HG02798 (cell line): ENCODE data around the gene RCVRN.

Experiments
- ATAC-seq: cut with Tn5 transposase; IDR thresholded peaks from one replicate; pipeline ENCODE4 v1.9.1; 2021; ENCODE audit warnings: mild to moderate bottlenecking; ENCODE audit not compliant: unreplicated experiment, poor library complexity

The RCVRN gene

GRCh38 chr17:9900044-9900594 lies 5.0 kb downstream of the RCVRN start:
- no peak for ATAC-seq

- ATAC-seq: no peak
Observed at GRCh38 chr17:9899280-9900043, 5.6 kb downstream of the RCVRN start.

- no peak for ATAC-seq
Observed at GRCh38 chr17:9898812-9899211, 6.3 kb downstream of the RCVRN start.

GRCh38 chr17:9897372-9897968 lies 7.6 kb downstream of the RCVRN start:
- no peak for ATAC-seq

- no peak for ATAC-seq
Observed at GRCh38 chr17:9895923-9896322, 9.1 kb downstream of the RCVRN start.

GRCh38 chr17:9894231-9894630 lies 10.8 kb downstream of the RCVRN start:
- ATAC-seq: no peak

- ATAC-seq: no peak
Observed at GRCh38 chr17:9893411-9894012, 11.6 kb downstream of the RCVRN start.

GRCh38 chr17:9890124-9890523 lies 14.9 kb downstream of the RCVRN start:
- ATAC-seq: no peak

- no peak for ATAC-seq
Observed at GRCh38 chr17:9887508-9887907, 17.6 kb downstream of the RCVRN start.

GRCh38 chr17:9886141-9886930 lies 18.7 kb downstream of the RCVRN start:
- ATAC-seq: no peak

GRCh38 chr17:9883451-9883850 lies 21.6 kb downstream of the RCVRN start:
- ATAC-seq: no peak

GRCh38 chr17:9880582-9880999 lies 24.5 kb downstream of the RCVRN start:
- no peak for ATAC-seq

- no peak for ATAC-seq
Observed at GRCh38 chr17:9878786-9879525, 26.1 kb downstream of the RCVRN start.

- no peak for ATAC-seq
Observed at GRCh38 chr17:9878356-9878755, 26.7 kb downstream of the RCVRN start.

- ATAC-seq: no peak
Observed at GRCh38 chr17:9875441-9875840, 29.6 kb downstream of the RCVRN start.

GRCh38 chr17:9874722-9875121 lies 30.3 kb downstream of the RCVRN start:
- ATAC-seq: no peak

GRCh38 chr17:9872852-9873251 lies 32.2 kb downstream of the RCVRN start:
- no peak for ATAC-seq

- ATAC-seq: no peak
Observed at GRCh38 chr17:9868552-9868951, 36.5 kb downstream of the RCVRN start.

- ATAC-seq: no peak
Observed at GRCh38 chr17:9865586-9865985, 39.5 kb downstream of the RCVRN start.

- ATAC-seq: no peak
Observed at GRCh38 chr17:9862949-9863348, 42.1 kb downstream of the RCVRN start.
